ENCODE data around the gene UBL3. TPM values are rescaled to one million over a fixed set of nuclear protein-coding genes. Genes with fewer than 3 reads are reported as not detected.

The UBL3 gene
- total RNA-seq, 2 donors from 2014 or later: 36.3 to 38.2 TPM

DNA sequence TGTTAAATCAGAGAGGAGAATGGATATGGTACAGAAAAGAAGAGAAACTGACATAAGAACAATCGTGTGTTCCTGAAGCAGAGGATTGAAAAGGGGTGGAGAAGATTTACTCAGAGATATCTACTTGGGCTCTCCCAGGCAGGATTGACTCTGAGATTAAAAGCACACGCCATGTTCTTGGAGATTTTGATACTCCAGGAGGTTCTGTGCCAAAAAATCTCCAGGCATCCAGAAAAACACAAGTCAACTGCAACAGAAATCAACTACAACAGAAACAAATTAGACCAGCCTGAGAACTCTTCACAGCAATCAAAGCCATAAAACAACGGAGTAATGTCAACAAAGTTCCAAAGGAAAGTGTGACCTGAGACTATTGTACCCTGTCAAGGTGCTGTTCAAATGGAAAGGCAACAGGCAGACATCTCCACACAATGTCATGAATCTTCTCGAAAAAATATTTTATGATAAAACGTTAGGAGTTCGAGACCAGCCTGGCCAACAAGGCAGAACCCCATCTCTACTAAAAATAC lies 104.2 kb downstream of the UBL3 start:
- H3K9me3 ChIP-seq: no peaks in the 10 kb centered on the region
- intact Hi-C loops (cut with DNase I): no loop called here
- H3K27ac ChIP-seq: no peak overlapping the region
- 44% methylated on average over 6 of the region's 6 CpGs for WGBS
- no peak for TF ChIP-seq CTCF (IDR thresholded peaks at IDR 0.05)
- no peak for TF ChIP-seq POLR2A (IDR thresholded peaks at IDR 0.05)
- TF ChIP-seq POLR2AphosphoS5 (IDR thresholded peaks at IDR 0.05): no peak
- H3K36me3 ChIP-seq: no peaks in the 10 kb centered on the region
- no peaks in the 10 kb centered on the region for H3K27me3 ChIP-seq (replicated peaks; ENCODE audit: insufficient read depth)
- H3K4me3 ChIP-seq: no peak overlapping the region
- H3K4me1 ChIP-seq (replicated peaks): no peaks in the 10 kb centered on the region
- DNase-seq (ENCODE audit: low spot score): no peak

DNA sequence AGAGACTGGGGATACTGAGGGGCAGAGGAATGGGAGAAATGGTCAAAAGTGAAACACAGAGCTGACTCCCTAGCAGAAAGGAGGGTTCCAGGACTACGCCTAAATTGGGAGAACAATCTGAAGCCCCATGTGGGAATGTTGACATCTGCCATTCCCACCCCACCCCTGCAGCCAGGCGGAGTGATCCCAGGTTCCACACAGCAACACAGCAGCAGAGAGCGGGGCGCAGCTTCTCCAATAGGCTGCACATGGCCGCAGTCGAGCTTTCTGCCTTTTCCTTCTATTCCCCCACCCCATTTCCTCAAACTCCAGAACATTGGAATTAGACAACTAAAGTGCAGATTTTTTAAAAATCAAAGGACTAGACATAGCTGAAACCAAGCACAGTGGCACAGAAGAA lies 104.7 kb downstream of the UBL3 start:
- H3K36me3 ChIP-seq: no peaks in the 10 kb centered on the region
- intact Hi-C loops (cut with DNase I): no loop called here
- DNase-seq (ENCODE audit: low spot score): no peak

DNA sequence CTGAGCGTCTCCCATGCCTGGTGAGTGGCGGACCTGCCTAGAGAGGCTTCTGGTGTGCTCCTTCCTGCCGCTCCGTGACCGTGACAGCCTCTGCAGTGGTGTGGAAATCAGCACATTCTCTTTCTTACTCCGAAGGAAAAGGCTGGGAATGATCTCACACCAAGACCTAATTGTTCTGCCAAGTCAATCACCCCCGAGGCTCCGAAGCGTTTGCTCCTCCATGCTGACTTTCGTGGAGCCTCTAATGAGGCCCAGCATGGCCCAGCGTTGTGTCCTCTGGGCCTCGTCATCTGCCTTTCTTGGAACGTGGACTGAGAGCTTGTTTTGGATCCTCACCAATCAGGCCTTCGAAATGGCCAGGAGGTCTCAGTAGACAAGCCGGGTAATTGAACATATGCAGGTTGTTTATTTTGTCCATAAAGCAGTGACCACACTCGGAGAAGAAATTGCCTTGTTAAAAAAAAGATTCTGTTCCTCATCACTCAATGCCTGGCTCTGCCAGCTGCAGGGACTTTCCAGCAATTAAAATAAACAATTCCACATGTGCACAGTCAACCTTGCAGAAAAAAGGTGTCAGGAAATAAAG lies 107.1 kb downstream of the UBL3 start:
- no peak overlapping the region for H3K27ac ChIP-seq
- H3K27me3 ChIP-seq (replicated peaks; ENCODE audit: insufficient read depth): no peaks in the 10 kb centered on the region
- DNase-seq (ENCODE audit: low spot score): no peak
- no peaks in the 10 kb centered on the region for H3K36me3 ChIP-seq
- WGBS: 26% methylated on average over 16 of the region's 16 CpGs
- no peak overlapping the region for H3K4me3 ChIP-seq
- TF ChIP-seq POLR2AphosphoS5 (IDR thresholded peaks at IDR 0.05): no peak
- no peak for TF ChIP-seq CTCF (IDR thresholded peaks at IDR 0.05)
- TF ChIP-seq POLR2A (IDR thresholded peaks at IDR 0.05): no peak
- H3K4me1 ChIP-seq (replicated peaks): no peaks in the 10 kb centered on the region
- no peaks in the 10 kb centered on the region for H3K9me3 ChIP-seq
- intact Hi-C loops (cut with DNase I): no loop called here

More for the DNA sequence above, 104.7 kb downstream of the UBL3 start:
- 89% methylated on average over 6 of the region's 6 CpGs for WGBS
- Histone ChIP-seq H3K4me3 (no peak overlapping the region), H3K27me3 (replicated peaks; ENCODE audit: insufficient read depth) (no peaks in the 10 kb centered on the region), H3K27ac (no peak overlapping the region), H3K4me1 (replicated peaks) (no peaks in the 10 kb centered on the region), H3K9me3 (no peaks in the 10 kb centered on the region)
- TF ChIP-seq POLR2A (IDR thresholded peaks at IDR 0.05) (no peak), POLR2AphosphoS5 (IDR thresholded peaks at IDR 0.05) (no peak), CTCF (IDR thresholded peaks at IDR 0.05) (no peak)

DNA sequence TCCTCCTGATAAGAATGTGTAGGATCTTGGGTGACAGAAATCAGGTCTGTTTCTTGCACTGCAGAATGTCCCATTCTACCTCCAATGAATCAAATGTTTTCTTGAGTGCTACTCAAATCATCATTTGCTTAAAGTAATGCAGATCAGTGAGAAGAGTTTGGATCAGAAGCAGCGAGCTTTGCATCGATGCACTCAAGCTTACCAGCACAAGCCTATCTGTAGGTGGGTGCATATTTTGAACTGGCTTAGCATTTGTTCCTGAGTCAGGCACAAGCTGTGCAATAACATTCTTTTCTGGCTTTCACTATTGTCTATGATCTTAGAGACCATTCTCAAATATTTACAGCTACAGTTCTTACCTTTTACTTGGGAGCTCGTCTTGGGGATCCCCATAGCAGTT lies 109.5 kb downstream of the UBL3 start:
- intact Hi-C loops (cut with DNase I): no loop called here
- DNase-seq (ENCODE audit: low spot score): no peak
- no peak overlapping the region for H3K27ac ChIP-seq
- H3K27me3 ChIP-seq (replicated peaks; ENCODE audit: insufficient read depth): no peaks in the 10 kb centered on the region
- TF ChIP-seq POLR2AphosphoS5 (IDR thresholded peaks at IDR 0.05) (no peak), CTCF (IDR thresholded peaks at IDR 0.05) (no peak), POLR2A (IDR thresholded peaks at IDR 0.05) (no peak)
- no peaks in the 10 kb centered on the region for H3K36me3 ChIP-seq
- H3K9me3 ChIP-seq: no peaks in the 10 kb centered on the region
- 80% methylated on average over 3 of the region's 3 CpGs for WGBS
- no peaks in the 10 kb centered on the region for H3K4me1 ChIP-seq (replicated peaks)
- no peak overlapping the region for H3K4me3 ChIP-seq

DNA sequence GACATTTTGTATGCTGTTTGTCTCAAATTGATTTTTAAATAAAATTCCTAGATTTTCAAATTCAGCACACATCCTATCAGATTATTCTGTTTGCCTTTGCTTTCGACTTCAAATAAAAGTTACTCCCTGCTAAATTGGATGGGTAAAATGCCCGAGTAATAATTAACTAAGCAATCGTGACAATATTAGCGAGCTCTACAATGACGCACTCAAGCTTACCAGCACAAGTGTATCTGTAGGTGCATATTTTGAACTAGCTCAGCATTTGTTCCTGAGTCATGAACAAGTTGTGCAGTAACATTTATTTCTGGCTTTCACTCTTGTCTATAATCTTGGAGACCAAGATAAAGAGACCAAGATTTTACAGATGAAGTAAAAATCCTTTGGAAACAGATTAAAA lies 113.4 kb downstream of the UBL3 start:
- no peak overlapping the region for H3K27ac ChIP-seq
- H3K36me3 ChIP-seq: no peaks in the 10 kb centered on the region
- 59% methylated on average over 5 of the region's 5 CpGs for WGBS
- DNase-seq (ENCODE audit: low spot score): no peak
- no peaks in the 10 kb centered on the region for H3K4me1 ChIP-seq (replicated peaks)
- TF ChIP-seq POLR2A (IDR thresholded peaks at IDR 0.05) (no peak), CTCF (IDR thresholded peaks at IDR 0.05) (no peak), POLR2AphosphoS5 (IDR thresholded peaks at IDR 0.05) (no peak)
- intact Hi-C loops (cut with DNase I): no loop called here
- H3K27me3 ChIP-seq (replicated peaks; ENCODE audit: insufficient read depth): no peaks in the 10 kb centered on the region
- no peaks in the 10 kb centered on the region for H3K9me3 ChIP-seq
- no peak overlapping the region for H3K4me3 ChIP-seq

All from prostate gland (tissue), 2 donors.